ENCODE measurements around the gene ISCU.
"Not testable (repeated sequence)": the region's sequence is repeated elsewhere in the genome, so short reads cannot be mapped to it uniquely, and the experiment has no call there.

ISCU gene

DNA sequence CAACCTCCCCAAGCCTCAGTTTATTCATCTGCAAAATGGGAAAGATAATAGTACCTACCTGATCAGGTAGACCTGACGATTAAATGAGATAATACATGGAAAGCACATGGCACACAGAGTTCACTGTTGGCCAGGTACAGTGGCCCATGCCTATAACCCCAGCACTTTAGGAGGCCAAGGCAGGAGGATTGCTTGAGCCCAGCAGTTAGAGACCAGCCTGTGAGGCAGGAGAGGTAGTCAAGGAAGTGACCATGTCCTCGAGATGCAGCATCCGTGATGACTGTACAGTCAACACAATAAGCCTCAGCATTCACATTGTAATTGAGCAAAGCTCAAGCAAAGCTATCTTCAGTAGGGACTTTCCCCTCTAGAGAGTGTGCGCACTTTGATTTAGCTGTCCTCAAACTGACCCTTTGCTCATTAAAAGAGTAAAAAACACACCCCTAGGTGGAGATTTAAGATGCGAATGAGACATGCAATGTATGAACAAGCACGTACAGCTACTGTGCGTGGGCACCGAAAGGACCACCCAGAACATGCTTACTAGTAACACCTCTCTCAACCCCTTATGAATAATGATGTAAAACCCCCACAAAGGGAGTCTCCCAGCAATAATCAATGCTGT, 9.9 kb downstream of the ISCU start:
- DNase-seq = no peak

DNA sequence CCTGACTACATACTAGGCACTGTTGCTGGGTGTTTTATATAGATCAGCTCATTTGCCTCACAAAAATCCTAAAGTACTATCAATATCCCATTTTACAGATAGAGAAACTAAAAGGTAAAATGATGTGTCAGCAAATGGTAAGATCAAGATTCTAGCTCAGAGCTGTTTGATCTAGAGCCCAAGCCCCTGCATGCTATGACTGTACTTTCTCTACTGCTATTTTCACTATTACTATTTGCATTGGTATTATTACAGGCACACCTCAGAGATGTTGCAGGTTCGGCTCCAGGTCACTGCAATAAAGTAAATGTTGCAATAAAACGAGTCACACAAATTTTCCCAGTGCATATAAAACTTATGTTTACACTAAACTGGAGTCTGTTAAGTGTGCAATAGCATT, 10.9 kb downstream of the ISCU start:
- no peak for DNase-seq

DNA sequence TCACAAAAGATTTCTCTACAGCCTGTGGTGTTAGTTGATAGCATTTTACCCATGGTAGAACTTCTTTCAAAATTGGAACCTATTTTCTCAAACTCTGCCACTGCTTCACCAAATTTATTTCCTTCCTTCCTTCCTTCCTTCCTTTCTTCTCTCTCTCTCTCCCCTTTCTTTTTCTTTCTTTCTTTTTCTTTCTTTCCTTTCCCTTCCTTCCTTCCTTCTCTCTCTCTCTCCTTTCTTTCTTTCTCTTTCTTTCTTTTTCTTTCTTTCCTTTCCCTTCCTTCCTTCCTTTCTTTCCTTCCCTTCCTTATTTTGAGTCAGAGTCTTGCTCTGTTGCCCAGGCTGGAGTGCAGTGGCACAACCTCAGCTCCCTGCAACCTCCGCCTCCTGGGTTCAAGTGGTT, 11.9 kb downstream of the ISCU start:
- not testable (repeated sequence) for DNase-seq

DNA sequence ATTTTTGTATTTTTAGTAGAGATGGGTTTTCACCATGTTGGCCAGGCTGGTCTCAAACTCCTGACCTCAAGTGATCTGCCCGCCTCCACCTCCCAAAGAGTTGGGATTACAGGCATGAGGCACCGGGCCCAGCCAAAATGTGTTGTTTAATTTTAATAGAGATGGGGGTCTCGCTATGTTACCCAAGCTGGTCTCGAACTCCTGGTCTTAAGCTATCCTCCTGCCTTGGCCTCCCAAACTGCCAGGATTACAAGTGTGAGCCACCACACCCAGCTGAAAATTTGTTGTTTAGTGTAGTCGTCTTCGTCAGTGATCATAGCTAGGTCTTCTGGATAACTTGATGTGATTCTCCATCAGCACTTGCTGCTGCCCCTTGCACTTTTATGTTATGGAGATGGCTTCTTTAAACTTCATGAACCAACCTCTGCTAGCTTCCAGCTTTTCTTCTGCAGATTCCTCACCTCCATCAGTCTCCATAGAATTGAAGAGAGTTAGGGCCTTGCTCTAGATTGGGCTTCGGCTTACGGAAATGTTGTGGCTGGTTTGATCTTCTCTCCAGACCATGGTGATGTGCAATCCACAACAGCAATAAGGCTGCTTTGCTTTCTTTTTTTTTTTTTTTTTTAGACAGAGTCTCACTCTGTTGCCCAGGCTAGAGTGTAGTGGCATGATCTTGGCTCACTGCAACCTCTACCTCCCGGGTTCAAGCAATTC, 13.0 kb downstream of the ISCU start:
- DNase-seq = no peak

DNA sequence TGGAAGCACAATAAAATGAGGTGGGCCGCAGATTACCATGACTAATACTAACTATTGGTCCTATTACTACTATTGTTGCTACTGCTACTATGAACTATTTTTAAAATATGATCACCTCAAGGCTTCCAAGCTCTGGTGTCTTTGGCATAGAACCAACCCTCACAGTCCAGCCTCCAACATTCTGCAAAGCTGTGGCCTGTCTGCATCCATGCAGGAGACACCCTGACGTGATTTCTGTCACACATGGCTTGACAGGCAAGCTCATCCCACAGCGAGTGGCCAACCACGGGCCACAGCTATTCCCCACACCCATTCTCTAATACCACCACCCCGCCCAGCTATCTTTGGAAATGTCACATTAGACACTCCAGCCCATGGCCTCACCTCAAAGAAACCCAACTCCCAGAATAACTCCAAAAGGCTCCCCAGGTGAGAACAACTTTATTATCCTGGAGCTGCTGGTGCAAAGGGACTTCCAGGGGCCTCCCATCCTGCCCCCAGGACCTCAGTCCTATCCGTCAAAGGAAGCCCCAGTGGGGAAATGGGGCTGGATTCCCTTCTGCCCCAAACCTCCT, 14.4 kb downstream of the ISCU start:
- no peak for DNase-seq

DNA sequence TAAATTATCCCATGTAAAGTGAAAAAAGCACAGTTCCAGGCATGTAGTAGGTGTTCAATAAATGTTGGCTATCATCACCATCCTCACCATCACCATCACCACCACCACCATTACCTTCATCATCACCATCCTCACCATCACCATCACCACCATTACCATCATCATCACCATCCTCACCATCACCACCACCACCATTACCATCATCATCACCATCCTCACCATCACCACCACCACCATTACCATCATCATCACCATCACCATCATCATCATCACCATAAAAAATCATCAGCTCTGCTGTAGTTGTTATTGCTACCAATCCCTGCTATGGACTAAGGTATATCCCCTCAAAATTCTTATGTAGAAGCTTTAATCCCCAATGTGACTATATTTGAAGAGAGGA, 15.1 kb downstream of the ISCU start:
- no peak for DNase-seq

DNA sequence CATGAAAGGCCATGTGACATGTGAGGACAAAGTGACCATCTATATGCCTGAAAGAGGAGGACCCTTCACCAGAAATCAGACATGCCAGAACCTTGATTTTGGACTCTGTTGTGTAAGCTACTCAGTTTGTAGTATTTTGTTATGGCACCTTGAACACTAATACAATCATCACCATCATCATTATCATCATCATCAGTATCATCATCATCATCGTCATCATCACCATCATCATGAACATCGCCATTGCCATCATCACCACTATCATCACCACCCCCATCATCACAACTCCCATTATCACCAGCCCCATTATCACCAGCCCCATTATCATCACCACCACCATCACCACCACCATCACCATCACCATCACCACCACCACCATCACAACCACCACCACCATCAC, 15.9 kb downstream of the ISCU start:
- no peak for DNase-seq

DNA sequence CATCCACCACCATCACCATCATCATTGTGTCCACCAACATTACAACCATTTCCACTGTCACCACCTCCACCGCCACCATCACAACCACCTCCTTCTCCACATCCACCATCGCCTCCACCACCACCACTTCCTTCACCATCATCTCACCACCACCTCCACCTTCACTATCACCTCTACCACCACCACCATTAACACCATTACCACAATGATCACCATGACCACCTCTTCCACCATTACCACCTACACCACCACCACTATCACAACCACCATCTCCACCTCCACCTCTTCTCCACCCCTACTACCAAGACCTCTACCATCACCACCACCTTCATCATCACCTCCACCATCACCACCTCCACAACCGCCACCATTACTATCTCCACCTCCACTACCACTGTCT, 16.4 kb downstream of the ISCU start:
- DNase-seq = no peak

DNA sequence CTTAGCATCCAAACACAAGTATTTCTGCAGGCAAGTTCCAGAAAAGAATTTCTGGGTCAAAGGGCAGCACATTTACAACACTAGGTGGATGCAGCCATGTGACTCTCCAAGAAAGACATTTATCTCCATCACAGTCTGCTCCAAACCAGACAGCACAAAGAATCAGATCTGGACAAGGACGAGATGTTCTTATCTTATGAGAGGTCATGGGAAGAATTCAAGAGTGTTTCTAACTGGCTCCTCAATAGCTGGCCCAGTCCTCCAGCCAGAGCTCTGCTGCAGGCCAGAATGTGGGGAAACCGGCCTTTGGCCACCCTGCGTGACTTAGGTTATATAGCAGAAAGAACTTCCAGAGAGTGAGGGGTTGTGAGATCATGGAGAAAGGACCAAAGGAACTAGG, 18.1 kb downstream of the ISCU start:
- DNase-seq = no peak

DNA sequence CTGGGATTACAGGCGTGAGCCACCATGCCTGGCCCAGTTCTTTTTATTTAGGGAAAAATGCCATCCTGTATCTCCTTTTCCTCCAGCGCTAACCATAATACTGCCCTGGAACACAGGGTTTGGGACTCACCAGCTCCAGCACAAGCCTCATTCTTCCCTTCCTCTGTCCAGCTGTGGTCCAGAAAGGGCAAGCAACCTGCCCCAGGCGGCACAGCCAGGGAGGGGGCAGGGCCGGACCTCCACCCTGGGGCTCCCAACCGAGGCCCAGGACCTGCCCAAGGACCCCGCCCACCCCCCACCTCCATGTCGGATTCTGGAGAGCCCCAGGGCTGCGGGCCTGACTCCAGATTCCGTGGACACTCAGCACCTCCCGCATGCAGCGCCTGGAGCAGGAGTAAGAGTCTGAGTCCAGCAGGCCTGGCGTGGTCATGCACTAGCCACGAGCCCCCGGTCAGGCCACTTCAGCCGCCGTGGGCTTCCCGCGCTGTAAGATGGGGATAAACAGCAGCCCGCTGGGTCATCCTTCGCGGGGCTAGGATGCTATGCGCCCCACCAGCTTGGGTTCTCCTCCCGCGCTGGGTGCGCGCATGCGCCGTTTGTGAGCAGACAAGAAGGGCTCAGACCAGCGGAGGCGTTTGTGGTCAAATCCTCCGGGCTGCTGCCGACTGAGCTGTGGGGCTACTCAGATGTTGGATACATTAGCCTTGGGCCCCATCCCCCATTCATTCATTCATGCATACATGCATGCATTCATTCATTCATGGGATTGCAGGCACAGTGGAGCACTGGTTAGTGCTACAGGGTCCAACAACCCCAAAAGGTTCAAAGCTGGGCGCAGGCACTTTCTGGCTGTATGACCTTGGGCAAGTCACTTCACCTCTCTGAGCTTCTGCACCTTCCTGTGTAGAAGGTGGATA, 19.2 kb downstream of the ISCU start:
- no peak for DNase-seq

DNA sequence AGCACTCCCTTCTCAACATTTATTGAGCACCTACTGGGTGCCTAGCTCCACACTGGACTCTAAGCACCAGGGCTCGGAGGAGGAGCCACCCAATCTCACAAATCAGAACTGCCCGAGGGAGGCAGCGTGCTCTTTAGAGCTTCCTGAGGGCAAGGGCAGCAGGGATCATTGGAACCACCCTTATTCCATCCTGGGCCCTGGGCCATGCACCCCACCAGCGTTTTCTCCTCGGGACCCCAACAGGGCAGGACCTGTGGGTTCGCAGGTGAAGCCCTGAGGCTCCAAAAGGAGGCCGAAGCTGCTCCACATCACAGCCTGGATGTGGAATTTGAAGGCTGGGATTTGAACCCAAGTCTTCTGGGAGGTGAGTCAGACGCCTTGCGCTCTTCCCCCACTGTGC, 20.1 kb downstream of the ISCU start:
- DNase-seq = no peak

DNA sequence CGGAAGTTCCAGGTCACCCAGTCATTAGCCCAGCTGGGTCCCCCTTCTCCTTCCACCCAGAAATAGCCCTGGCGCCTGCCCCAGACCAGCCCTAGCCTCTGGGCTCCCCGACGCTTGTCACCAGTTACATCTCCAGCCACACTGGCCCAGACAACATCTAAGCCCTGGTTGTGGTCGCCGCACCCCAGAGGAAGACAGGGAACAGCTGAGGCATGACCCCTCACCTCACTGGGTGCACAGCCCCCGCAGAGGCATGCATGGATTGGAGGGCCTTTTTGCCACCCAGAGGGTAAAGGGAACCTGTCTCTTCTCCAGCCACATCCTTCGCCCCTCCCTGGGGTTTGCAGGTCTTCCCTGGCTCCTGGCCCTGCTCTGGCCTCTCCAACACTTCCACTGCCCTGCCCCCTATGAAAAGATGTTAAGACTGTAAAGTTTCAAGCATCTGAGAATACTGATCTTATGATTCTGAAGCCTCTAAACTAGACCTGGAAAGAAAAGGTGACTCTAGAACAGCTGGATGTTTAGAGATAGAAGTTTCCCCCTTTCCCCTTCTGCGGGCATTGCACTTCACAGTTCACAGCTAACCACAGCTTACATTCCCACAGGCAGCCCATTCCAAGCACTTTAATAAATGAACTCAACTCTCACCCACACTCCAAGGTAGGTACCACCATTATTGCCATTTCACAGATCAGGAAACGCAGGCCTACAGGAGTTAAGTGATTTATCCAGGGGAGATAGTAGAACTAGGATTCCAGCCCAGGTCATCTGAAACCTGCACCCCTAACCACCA, 20.8 kb downstream of the ISCU start:
- peak in 1 of 3 experiments; percentile 41 for DNase-seq

DNA sequence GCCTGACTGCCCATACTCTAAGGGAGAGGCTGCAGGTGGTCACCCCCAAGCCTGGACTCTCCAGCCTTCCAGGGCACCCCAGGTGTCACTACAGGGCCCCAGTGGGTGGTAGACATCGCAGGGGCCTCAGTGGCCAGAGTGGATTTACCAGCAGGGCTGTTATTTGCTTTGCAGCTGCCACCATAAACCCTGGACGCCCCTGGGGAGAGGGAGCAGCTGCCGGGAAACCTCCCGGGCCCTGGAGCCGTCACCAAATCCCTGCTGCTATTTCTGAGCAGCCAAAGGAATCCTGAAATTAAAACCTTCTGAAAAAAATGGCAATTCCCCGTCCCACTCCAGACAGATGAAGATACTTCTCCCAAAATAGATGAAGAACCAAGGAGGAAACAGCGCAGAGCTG, 21.6 kb downstream of the ISCU start:
- DNase-seq = peak in 2 of 3 experiments; percentile 62 to 80

DNA sequence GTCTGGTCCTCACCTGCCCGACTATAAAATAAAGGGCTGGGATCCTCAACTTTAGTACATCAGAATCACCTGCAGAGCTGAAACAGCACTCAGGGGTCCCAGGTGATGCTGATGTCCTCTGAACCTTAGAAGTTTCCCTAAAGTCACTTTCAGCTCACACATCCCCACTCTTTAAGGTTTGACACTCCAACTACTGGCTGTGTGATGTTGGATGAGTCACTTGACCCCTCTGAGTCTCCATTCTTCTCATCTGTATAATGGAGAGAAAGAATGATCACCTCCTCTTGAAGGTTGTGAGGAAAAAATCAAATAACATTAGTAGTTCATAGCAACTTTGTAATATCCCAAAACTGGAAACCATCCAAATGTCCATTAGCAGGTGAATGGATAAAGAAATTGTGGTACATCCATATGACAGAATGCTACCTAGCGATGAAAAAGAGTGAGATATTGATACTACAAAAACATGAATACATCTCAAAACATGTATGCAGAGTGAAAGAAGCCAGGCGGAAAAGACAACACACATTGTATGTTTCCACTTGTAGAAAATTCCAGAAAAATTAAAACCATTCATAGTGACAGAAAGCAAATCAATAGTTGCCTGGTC, 22.2 kb downstream of the ISCU start:
- DNase-seq = no peak

DNA sequence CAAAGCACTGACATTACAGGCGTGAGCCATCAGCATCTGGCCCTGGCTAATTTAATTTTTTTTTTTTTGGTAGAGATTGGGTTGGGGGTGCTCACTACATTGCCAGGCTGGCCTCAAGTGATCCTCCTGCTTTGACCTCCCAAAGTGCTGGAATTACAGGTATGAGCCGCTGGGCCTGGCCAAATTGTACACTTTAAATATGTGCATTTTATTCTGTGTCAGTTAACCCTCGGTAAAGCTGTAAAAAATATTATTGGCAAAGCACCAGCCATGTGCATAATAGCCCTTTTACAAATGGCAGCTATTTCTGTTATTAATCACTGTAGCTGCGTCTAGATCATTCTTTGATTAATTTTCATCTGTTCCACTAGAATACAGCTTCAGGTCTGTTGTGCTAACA, 23.5 kb downstream of the ISCU start:
- no peak for DNase-seq

DNA sequence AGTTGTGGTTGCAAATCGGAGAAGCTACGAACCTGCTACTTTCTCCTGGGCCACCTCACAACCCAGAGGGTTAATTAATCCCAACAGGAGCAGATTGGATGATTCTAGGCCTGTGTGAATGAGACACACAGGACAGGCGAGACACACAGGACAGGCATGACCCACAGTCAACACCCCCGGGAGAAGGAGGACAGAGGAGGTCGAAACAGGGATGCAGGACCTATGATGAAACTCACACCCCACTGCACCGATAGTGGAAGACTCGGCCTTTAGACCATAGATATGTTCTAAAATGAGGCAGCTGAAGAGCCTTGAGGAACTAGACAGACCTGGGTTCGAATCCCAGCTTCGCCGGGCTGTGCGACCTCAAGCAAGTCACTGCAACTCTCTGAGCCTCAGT, 23.9 kb downstream of the ISCU start:
- no peak for DNase-seq

DNA sequence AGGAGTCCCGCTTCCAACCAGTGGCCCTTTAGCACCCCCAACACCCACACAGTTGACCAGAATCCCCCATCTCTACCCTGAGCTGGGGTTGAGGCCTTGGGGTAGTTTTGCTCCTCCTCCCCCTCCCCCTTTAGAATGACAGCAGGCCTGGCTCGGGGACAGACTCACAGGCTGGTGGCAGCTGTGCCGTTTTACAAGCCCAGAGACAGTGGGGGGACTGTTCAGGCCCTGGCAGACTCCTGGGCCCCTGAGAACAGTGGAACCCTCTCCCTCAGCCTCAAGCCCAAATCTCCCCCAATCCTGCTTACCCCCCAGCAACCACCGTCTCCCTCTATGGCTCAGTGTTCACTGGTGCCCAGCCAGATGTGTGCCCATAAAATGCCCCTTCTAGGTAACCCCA, 25.4 kb downstream of the ISCU start:
- DNase-seq = no peak

DNA sequence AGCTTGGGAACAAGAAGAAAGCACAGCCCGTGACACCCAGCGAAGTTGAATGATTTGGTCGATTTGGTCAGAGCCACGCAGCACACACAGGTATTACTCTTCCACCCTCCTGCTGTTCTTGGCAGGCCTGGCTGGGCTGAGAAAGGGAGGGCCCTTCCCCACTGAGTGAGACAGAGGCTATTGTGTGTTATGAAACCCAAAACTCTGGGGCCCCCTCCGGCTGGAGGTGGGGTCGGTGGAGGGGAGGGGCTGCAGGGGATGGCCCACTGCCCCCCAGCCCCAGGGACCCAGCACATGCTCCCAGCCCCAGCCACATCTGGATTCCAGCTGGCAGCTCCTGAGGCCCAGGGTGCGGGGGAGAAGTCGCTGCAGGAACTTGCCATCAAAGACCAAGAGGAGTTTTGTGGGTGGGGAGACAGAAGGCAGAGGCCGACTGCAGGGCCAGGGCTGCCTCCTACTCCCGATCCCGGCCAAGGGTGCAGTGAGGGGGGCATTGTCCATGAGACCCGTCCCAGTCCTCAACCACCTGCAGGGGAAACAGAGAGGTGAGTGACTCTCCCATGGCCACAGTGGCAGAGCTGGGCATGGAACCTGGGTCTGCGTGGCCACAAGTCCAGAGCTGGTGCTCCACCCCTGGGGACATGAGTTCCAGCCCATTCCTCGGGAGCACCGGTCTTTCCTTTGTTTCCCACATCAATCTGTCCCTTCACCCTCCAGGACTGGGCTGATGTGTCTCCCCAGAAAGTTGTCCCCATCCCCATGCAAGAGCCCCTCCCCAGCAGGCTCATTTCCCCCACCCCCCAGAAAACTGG, 26.8 kb downstream of the ISCU start:
- DNase-seq = peak in 1 of 3 experiments; percentile 52

DNA sequence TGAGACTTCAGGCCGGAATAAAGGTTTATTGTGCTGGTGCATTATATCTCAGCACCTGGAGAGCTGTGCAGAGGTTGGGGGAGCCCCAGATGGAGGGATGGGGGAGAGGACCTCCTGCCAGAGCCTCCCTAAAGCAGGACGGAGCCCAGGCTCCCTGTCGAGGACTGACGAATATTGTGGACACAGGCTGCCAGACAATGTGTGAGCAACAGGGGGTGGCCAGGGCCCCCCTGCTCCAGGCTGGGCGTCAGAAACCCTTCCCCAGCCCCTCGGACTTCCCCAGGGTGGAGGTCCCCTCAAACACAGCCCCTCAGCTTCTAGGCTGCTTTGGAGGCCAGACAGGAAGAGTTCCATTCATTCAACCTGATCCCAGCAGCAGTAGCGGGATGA, 27.4 kb downstream of the ISCU start:
- no peak for DNase-seq

DNA sequence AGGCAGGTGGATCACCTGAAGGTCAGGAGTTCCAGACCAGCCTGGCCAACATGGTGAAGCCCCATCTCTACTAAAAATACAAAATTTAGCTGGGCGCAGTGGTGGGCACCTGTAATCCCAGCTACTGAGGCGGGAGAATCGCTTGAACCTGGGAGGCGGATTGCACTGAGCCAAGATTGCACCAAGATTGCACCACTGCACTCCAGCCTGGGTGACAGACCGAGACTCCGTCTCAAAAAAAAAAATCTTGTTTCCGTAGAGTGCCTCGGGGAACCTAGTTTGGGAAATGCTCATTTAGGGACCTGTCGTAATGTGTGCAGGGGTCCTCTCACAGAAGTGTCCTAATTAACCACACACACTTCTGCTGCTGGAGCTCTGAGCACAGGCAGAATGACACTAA, 28.1 kb downstream of the ISCU start:
- not testable (repeated sequence) for DNase-seq

DNA sequence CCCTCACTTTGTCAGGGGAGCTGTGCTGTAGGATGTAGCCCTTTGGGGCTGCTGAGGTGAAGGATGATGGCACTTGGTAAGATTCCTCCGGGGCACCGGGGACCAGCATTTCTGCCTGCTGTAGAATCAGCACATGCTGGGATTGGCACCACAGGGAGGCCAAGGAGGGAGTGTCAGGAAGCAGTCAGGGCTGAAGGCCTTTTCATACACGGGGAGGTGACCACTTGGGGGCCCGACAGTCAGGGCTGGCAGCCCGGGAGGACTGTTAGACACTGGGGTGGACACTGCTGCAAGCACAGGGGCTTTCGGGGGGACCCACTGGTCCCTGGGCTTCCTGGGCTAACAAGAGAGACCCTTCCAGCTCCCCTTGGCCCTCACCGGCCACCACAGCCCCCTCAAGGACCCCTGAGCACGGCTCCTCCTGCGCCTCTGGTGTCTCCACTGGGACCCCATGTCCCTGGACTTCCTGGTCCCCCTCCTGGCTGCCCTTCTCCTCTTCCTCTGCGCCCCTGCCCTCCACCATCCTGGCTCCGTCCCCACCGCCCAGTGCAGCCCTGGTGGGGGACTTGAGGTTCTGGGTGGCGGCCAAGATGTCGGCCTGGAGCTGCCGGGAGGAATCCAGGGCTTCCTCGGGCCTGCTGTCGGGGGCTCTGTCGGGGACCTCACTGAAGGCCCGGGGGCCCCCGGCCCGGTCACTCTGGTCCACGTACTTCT, 29.0 kb downstream of the ISCU start:
- DNase-seq = no peak
